K562 treated with DMSO at 1 percent for 12 hours (cell line): ENCODE measurements around the gene CCDC169. TPM values are rescaled to one million over a fixed set of nuclear protein-coding genes. Genes with fewer than 3 reads are reported as not detected.

Experiments used
- total RNA-seq: library from RNA; unstranded; fragments of 300-600 nt; gene quantifications from 2 replicates; pipeline ENCODE4 v1.2.3, GENCODE V29; 2022; ENCODE audit not compliant: insufficient read depth

The CCDC169 gene
- total RNA-seq = 2.9 and 5.9 TPM in 2 replicates

GRCh38 chr13:36297366-36298338 lies at the start of gene CCDC169:
Gene CCDC169 (minus strand): TSS chr13:36297814. CDS start chr13:36297719, 95 bp downstream.

GRCh38 chr13:36346222-36347083 lies 48.8 kb upstream of the CCDC169 start, which contains the start of gene SPART:
Gene SPART (minus strand): TSS chr13:36346394. CDS start chr13:36335830, 10,564 bp downstream.

GRCh38 chr13:36214163-36214921 lies 83.3 kb downstream of the CCDC169 start, which contains the start of gene SOHLH2:
Gene SOHLH2 (minus strand): TSS chr13:36214556. CDS start chr13:36214526, 30 bp downstream.

Other genes with a start within 250 kb of the CCDC169 start
- gene DCLK1, start 166.4 kb downstream of the CCDC169 start, total RNA-seq = not detected in 2 replicates
- 1.5 and 2.1 TPM in 2 replicates for gene SOHLH2, start 83.3 kb downstream of the CCDC169 start, total RNA-seq
- 18.8 and 28.6 TPM in 2 replicates for gene SPART, start 48.6 kb upstream of the CCDC169 start, total RNA-seq
- not detected in 2 replicates for gene CCNA1, start 134.7 kb upstream of the CCDC169 start, total RNA-seq